GM03348 (cell line): ENCODE measurements around the gene ARHGAP26.
"Not testable (repeated sequence)": the region's sequence is repeated elsewhere in the genome, so short reads cannot be mapped to it uniquely, and the experiment has no call there.

Experiments used
- DNase-seq: peaks from one replicate; pipeline ENCODE4 v3.0.0; 2012; ENCODE audit warnings: low spot score

ARHGAP26 gene

GRCh38 chr5:142908659-142909058 is 138.5 kb downstream of the ARHGAP26 start:
- DNase-seq = no peak

DNA sequence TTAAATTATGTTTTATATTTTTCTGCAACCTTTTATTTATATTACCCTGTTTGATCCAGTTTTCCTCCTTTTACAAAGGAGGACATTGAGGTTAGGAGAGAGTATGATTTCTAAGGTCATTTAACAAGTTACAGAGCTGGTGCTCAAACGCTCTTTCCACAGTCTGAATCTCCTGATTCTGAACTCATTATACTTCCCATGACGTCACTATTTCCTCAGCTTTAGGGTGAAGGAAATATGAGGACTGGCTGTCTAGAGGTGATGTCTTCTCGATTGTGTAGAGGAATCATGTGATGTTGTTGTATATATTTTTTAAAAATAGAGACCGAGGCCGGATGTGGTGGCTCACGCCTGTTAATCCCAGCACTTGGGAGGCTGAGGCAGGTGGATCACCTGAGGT is 140.0 kb downstream of the ARHGAP26 start:
- no peak for DNase-seq

GRCh38 chr5:142911170-142911569 is 141.0 kb downstream of the ARHGAP26 start:
- no peak for DNase-seq

- no peak for DNase-seq
These were observed 141.6 kb downstream of the ARHGAP26 start for GRCh38 chr5:142911775-142912174.

- no peak for DNase-seq
These were observed 143.7 kb downstream of the ARHGAP26 start for GRCh38 chr5:142913728-142914338.

- no peak for DNase-seq
These were observed 144.9 kb downstream of the ARHGAP26 start for GRCh38 chr5:142915038-142915437.

- DNase-seq = peak; percentile 16
These were observed 145.7 kb downstream of the ARHGAP26 start for GRCh38 chr5:142915813-142916424.

DNA sequence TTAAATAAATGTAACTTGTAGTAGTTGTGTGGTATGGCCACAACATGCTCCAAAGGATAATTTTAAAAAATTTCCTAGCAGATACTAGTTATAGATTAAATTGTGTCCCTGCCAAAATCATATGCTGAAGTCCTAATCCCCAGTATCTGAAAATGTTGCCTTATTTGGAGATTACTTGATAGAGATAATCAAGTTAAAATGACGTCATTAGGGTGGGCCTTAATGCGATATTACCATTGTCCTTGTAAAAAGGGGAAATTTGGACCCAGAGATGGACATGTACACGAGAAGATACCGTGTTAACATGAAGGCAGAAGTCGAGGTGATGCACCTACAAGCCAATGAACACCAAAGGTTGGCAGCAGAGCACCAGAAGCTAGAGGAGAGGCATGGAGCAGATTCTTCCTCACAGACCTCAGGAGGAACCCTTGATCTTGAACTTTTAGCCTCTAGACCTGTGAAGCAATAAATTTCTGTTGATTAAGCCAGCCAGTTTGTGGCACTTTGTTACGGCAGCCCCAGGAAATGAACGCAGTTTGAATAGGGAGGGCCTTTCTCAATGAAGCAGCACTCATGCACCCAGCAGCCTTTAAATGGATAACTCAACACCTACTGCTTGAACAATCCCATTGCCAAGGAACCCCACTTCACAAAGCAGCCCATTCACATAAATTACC is 148.9 kb downstream of the ARHGAP26 start:
- no peak for DNase-seq

DNA sequence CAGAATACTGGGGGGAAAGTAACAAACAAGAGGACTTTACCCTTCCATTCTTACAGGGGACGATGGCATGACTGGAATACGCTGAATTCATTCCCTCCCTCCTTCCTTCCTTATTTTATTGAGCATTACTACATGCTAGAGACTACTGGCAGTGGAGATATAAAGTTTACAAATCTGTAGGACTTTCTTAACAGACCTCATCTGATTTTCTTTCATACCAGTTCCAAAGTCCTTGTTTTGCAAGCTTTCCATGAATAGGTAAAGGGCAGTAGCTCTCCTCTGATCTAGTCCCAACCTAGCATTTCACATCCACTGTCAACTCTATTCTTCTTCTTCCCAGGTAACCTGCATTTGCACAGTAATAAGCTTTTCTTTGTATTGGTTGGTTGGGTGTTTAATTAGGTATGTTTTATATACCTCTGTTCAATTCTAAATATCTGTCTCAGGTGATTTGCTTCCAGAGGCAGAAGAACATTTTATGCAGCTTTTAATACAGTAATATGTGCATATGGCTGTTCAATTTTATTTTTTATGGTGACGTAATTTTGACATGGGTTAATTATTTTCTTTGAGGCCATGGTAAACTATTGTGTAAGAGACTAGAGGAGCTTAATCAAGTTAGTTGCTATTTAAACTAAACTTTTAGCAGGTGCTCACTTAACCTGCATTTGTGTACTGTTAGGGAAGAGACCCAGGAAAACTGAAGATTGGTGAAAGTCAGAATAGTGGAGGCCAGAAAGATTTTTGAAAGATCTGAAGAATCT is 150.9 kb downstream of the ARHGAP26 start:
- DNase-seq = no peak

- DNase-seq = peak; percentile 50
These were observed 152.2 kb downstream of the ARHGAP26 start for GRCh38 chr5:142922223-142922952.

DNA sequence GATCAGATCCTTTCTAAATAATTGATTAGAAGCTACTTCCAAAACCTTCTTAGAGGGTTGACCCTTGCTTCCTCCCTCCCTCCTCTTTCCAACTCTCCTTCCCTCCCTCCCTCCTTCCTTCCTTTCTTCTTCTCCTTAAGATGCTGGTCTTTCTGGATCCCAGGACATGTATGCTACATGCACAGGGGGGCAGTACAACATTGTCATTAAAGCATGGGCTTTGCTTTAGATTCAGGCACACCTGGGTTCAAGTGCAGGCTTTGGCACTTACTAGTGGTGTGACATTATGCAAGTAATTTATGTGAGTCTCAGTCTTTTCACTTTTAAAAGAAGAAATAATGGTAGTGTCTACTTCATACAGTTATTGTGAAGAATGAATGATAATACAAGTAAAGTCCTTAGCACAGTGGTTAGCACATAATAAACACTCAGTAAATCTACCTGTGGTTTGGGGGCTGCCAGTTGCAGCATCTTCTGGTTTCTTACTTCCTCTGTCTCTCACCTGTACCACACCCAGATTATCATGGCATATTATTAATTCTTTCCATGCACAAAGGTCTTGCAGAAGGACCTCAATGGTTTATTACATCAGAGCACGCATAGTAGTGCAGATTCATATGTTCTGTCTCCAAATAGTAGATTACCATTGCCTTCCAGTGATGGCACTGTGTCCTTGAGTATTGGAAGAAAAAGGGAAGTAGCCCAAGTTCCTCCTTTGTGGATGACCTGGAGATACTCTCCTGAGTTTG is 154.1 kb downstream of the ARHGAP26 start:
- DNase-seq = no peak

DNA sequence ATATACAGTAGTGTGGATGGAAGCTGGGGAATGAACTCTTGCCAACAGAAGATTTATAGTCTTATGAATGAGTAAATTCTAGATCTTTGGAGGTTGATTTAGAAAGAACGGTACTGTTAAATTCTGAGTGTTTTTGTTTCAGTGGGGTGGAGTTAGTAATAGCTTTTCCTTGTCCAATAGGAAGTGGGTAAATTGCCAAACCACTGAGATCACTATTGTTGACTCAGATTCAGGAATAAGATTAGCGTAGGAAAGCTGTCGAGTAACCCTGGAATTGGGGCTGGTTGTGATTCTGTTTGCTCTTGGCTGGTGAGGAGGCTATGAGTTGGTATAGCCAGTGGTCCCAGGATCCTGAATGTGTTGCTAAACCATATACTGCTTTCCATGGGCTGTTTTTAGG is 155.6 kb downstream of the ARHGAP26 start:
- peak; percentile 83 for DNase-seq

GRCh38 chr5:142926549-142926948 is 156.4 kb downstream of the ARHGAP26 start:
- DNase-seq = no peak

DNA sequence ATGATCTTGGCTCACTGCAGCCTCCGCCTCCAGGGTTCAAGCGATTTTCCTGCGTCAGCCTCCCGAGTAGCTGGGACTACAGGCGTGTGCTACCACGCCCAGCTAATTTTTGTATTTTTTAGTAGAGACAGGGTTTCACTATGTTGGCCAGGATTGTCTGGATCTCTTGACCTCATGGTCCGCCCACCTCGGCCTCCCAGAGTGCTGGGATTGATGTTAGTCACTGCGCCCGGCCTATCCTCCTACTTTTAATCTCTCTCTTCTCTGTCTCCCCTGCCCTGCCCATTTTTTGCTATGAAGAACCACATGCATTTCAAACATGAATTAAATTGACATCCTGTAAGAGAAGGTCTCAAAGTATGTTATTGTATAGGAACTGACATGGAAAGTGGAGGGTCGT is 158.8 kb downstream of the ARHGAP26 start:
- DNase-seq = not testable (repeated sequence)

- no peak for DNase-seq
These were observed 159.4 kb downstream of the ARHGAP26 start for GRCh38 chr5:142929587-142929986.

GRCh38 chr5:142930395-142931110 is 160.4 kb downstream of the ARHGAP26 start:
- no peak for DNase-seq

DNA sequence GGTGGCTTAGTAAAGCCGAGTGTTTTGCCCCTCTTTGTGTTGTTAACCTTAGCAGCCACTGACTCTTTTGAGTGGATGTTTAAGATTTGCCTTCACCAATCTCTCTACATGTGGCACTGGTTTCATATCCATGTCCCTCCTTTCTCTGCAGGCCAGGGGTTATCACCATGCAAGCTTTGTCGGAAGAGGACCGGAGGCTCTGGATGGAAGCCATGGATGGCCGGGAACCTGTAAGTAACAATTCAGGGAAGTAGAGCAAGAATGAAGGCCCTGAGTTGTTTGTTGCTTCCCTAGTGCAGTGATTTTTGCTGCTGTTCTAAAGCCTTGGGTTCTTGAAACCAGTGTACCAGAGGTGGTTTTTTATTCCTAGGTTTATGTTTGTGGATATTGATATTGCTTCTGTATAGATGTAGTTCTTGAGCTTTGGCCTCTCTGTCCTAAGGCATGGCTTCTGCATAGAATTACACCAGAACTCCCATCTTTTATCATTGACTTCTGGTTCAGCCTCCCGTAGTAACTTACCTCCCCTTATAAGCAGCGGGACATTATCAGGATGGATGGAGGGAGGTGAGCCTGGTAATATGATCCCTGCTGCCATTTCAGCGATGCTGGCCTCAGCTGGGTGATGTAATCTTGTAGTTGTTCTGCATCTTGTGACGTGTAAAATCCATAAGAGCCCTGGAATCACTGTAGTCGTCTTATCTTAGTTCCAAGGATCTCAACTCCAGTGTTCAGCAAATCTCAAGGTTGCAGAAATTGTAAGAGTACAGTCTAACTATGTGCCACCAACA is 161.9 kb downstream of the ARHGAP26 start:
- DNase-seq = no peak

GRCh38 chr5:142934051-142934762 is 164.0 kb downstream of the ARHGAP26 start:
- no peak for DNase-seq

- no peak for DNase-seq
These were observed 164.8 kb downstream of the ARHGAP26 start for GRCh38 chr5:142935014-142935413.
